OCI-LY1 (cell line): Measurements from ENCODE around the gene PLD1.

ENCODE experiments used
- H2AFZ ChIP-seq: fragments of 200-600 bp; sonication (generic), shearing (Covaris generic); 2 replicates; pipeline ENCODE4 v1.6.0; 2014; ENCODE audit warnings: antibody characterized with exemption, mild to moderate bottlenecking, low read length
- H3F3A ChIP-seq: fragments of 200-600 bp; sonication (generic), shearing (Covaris generic); 2 replicates; pipeline ENCODE4 v1.6.0; 2014; ENCODE audit warnings: mild to moderate bottlenecking, antibody characterized with exemption, low read length, moderate library complexity; ENCODE audit not compliant: insufficient read depth
- H3K27ac ChIP-seq: fragments of 200-600 bp; sonication (generic); 2 replicates; pipeline ENCODE4 v1.5.1; 2014; ENCODE audit warnings: low read length, mixed run types, mild to moderate bottlenecking, low read depth; ENCODE audit not compliant: poor library complexity, severe bottlenecking
- H3K27me3 ChIP-seq: fragments of 200-600 bp; sonication (generic); 2 replicates; pipeline ENCODE4 v1.6.0; 2014; ENCODE audit warnings: antibody characterized with exemption, mild to moderate bottlenecking, low read length, moderate library complexity; ENCODE audit not compliant: insufficient read depth
- H3K36me3 ChIP-seq: fragments of 200-600 bp; sonication (generic); 2 replicates; pipeline ENCODE4 v1.6.1; 2014; ENCODE audit warnings: mild to moderate bottlenecking, antibody characterized with exemption, low read length, moderate library complexity, mixed read lengths; ENCODE audit not compliant: insufficient read depth
- H3K4me1 ChIP-seq: fragments of 200-600 bp; sonication (generic); 2 replicates; pipeline ENCODE4 v1.5.1; 2014; ENCODE audit warnings: mild to moderate bottlenecking, low read length, moderate library complexity; ENCODE audit not compliant: insufficient read depth, severe bottlenecking
- H3K4me2 ChIP-seq: fragments of 200-600 bp; sonication (generic), shearing (Covaris generic); 2 replicates; pipeline ENCODE4 v1.6.1; 2014; ENCODE audit warnings: low read length
- H3K4me3 ChIP-seq: fragments of 200-600 bp; sonication (generic); 2 replicates; pipeline ENCODE4 v1.5.1; 2014; ENCODE audit warnings: low read length, low read depth, mild to moderate bottlenecking, mixed read lengths; ENCODE audit not compliant: poor library complexity, severe bottlenecking
- H3K79me2 ChIP-seq: fragments of 200-600 bp; shearing (Covaris generic); 2 replicates; pipeline ENCODE4 v1.6.1; 2016; ENCODE audit warnings: mixed run types, low read length, mixed read lengths; ENCODE audit not compliant: insufficient read depth
- H3K9ac ChIP-seq: fragments of 200-600 bp; sonication (generic), shearing (Covaris generic); 2 replicates; pipeline ENCODE4 v1.6.1; 2014; ENCODE audit warnings: mild to moderate bottlenecking, low read length, mixed read lengths
- H3K9me2 ChIP-seq: fragments of 200-600 bp; sonication (generic), shearing (Covaris generic); 2 replicates; pipeline ENCODE4 v1.6.1; 2014; ENCODE audit warnings: low read depth, mild to moderate bottlenecking, low read length, mixed read lengths
- H3K9me3 ChIP-seq: fragments of 200-600 bp; shearing (Covaris generic); 2 replicates; pipeline ENCODE4 v1.6.1; 2014; ENCODE audit warnings: low read length, mixed read lengths
- H4K20me1 ChIP-seq: fragments of 200-600 bp; sonication (generic), shearing (Covaris generic); 2 replicates; pipeline ENCODE4 v1.6.0; 2016; ENCODE audit warnings: mild to moderate bottlenecking, low read length; ENCODE audit not compliant: insufficient read depth
- EZH2 ChIP-seq: fragments of 200-600 bp; sonication (generic), shearing (Covaris generic); IDR thresholded peaks from 2 replicates; pipeline ENCODE4 v1.8.0; 2017; ENCODE audit warnings: borderline replicate concordance, mixed run types, mild to moderate bottlenecking, antibody characterized with exemption, low read length, moderate library complexity, mixed read lengths
- TF ChIP-seq, protein P1 (sequence below): fragments of 200-600 bp; sonication (generic), shearing (Covaris generic); IDR thresholded peaks from 2 replicates; pipeline ENCODE4 v1.5.1; 2017; ENCODE audit warnings: mild to moderate bottlenecking, antibody characterized with exemption, low read length, moderate library complexity, mixed read lengths

Gene PLD1

DNA sequence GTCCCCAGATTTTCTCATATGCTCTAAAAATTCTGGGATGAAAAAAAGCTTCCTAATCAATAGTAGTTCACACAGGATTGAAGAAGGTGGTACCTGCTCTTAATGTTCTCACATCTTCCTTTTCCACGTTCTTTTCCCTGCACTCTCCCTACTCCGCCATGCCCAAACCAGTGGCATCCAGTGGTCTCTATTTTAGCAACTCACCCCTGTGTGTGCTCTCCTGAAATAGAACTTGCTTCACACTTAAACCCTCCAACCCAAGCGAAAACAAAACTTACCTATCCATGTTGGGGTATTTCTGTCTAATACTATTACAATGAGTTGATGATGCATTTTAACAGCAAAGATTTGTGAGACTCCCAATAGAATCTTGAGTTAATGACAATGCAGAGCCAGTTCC is 148.8 kb downstream of the PLD1 start:
- H3F3A ChIP-seq = no peaks in the 10 kb centered on the region
- H2AFZ ChIP-seq = no peak overlapping the region
- H3K4me1 ChIP-seq = no peaks in the 10 kb centered on the region
- no peaks in the 10 kb centered on the region for H3K9me3 ChIP-seq
- H3K79me2 ChIP-seq = no peaks in the 10 kb centered on the region
- no peak overlapping the region for H3K9ac ChIP-seq
- H3K4me2 ChIP-seq = no peak overlapping the region
- TF ChIP-seq, protein P1, sequence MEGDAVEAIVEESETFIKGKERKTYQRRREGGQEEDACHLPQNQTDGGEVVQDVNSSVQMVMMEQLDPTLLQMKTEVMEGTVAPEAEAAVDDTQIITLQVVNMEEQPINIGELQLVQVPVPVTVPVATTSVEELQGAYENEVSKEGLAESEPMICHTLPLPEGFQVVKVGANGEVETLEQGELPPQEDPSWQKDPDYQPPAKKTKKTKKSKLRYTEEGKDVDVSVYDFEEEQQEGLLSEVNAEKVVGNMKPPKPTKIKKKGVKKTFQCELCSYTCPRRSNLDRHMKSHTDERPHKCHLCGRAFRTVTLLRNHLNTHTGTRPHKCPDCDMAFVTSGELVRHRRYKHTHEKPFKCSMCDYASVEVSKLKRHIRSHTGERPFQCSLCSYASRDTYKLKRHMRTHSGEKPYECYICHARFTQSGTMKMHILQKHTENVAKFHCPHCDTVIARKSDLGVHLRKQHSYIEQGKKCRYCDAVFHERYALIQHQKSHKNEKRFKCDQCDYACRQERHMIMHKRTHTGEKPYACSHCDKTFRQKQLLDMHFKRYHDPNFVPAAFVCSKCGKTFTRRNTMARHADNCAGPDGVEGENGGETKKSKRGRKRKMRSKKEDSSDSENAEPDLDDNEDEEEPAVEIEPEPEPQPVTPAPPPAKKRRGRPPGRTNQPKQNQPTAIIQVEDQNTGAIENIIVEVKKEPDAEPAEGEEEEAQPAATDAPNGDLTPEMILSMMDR = no peak
- no peak for TF ChIP-seq EZH2
- H4K20me1 ChIP-seq = no peaks in the 10 kb centered on the region
- H3K9me2 ChIP-seq = no peaks in the 10 kb centered on the region
- H3K36me3 ChIP-seq = no peaks in the 10 kb centered on the region
- no peak overlapping the region for H3K27ac ChIP-seq
- no peak overlapping the region for H3K4me3 ChIP-seq
- peaks cover 4% of the 10 kb centered on the region; the same call in 1 of the 2 replicates for H3K27me3 ChIP-seq

DNA sequence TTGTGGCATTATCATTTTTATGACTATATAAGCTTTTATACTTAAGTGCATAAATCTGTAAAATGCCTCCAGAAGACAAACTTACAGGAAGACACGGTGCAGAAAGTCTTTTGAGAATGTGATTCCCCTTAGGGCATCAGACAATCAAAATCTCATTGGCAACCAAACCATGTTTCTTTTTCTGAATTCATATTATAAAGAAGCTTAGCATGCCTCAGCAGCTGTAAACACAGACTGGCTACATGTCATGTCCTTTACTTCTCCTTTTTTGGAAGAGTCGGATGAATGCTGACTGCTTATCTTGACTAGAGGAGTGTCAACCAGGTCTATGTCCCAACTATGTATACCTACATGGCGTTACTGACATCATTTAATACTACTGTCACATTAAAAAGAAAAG is 150.1 kb downstream of the PLD1 start:
- no peak overlapping the region for H2AFZ ChIP-seq
- H3K4me2 ChIP-seq = no peak overlapping the region
- no peaks in the 10 kb centered on the region for H3K36me3 ChIP-seq
- H3F3A ChIP-seq = no peaks in the 10 kb centered on the region
- H3K27ac ChIP-seq = no peak overlapping the region
- peaks cover 4% of the 10 kb centered on the region; the same call in 1 of the 2 replicates for H3K27me3 ChIP-seq
- no peaks in the 10 kb centered on the region for H3K9me2 ChIP-seq
- no peaks in the 10 kb centered on the region for H3K4me1 ChIP-seq
- no peaks in the 10 kb centered on the region for H3K9me3 ChIP-seq
- no peaks in the 10 kb centered on the region for H3K79me2 ChIP-seq
- H3K9ac ChIP-seq = no peak overlapping the region
- H3K4me3 ChIP-seq = no peak overlapping the region
- no peaks in the 10 kb centered on the region for H4K20me1 ChIP-seq
- no peak for TF ChIP-seq EZH2
- TF ChIP-seq, protein P1 = no peak

DNA sequence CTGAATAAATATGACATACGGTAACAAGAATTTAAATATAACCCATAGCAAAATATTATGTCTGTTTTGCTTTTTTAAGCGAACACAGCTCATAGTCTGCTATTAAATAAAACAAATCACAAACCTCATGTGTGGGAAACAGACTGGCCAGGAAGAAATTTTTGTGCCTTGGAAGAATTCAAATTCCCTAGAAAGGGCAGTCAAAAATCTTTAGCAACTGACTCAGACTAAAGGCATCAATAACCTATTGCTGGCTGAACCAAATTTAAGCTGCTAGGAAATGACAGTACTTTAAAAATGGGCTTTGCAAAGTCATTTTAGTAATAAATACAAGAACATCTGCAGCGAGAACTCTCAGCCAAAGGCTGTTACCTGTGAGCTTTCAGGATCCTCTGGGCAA is 151.4 kb downstream of the PLD1 start:
- H3K27ac ChIP-seq = no peak overlapping the region
- H3K4me3 ChIP-seq = no peak overlapping the region
- no peaks in the 10 kb centered on the region for H3K9me2 ChIP-seq
- TF ChIP-seq EZH2 = no peak
- TF ChIP-seq, protein P1 = no peak
- no peak overlapping the region for H2AFZ ChIP-seq
- no peaks in the 10 kb centered on the region for H3K9me3 ChIP-seq
- H4K20me1 ChIP-seq = no peaks in the 10 kb centered on the region
- peaks cover 4% of the 10 kb centered on the region; the same call in 1 of the 2 replicates for H3K27me3 ChIP-seq
- no peaks in the 10 kb centered on the region for H3F3A ChIP-seq
- H3K4me1 ChIP-seq = no peaks in the 10 kb centered on the region
- no peaks in the 10 kb centered on the region for H3K36me3 ChIP-seq
- H3K9ac ChIP-seq = no peak overlapping the region
- H3K4me2 ChIP-seq = no peak overlapping the region
- H3K79me2 ChIP-seq = no peaks in the 10 kb centered on the region
